GM21529 (cell line): ENCODE measurements around the gene HBA2.
"Not testable (repeated sequence)": the region's sequence is repeated elsewhere in the genome, so short reads cannot be mapped to it uniquely, and the experiment has no call there.

ENCODE experiments used
- ATAC-seq: cut with Tn5 transposase; IDR thresholded peaks from one replicate; pipeline ENCODE4 v1.9.1; 2021; ENCODE audit not compliant: unreplicated experiment

The HBA2 gene

GRCh38 chr16:191831-192230 lies 19.2 kb downstream of the HBA2 start:
- no peak for ATAC-seq

DNA sequence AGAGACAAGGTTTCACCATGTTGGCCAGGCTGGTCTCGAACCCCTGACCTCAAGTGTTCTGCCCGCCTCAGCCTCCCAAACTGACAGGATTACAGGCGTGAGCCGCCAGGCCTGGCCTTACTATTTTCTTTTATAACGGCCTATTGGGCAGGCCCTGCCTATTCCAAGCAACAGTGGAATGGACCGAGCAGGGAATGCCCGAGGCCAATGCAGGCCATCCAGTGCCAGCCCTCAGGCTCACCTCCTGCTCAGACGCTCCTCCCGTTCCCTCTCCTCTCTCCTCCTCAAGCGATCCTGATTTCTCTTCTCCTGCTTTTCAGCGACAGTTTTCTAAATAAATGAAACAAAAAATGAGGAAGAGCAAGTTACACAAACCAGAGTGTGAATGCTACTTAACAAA lies 20.0 kb downstream of the HBA2 start:
- ATAC-seq: no peak

GRCh38 chr16:193441-193840 lies 20.8 kb downstream of the HBA2 start:
- no peak for ATAC-seq

- ATAC-seq: no peak
Measured at GRCh38 chr16:194516-194915, 21.8 kb downstream of the HBA2 start.

DNA sequence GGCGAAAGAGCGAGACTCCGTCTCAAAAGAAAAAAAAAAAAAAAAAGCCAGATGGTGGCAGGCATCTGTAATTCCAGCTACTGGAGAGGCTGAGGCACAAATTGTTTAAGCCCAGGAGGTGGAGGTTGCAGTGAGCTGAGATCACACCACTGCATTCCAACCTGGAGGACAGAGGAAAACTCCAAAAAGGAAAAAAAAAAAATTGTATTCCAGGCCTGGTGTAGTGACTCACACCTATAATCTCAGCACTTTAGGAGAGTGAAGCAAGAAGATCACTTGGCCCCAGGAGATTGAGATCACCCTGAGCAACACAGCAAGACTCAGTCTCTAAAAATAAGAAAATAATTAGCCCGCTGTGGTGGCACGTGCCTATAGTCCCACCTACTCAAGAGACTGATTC lies 27.7 kb downstream of the HBA2 start:
- ATAC-seq: no peak

DNA sequence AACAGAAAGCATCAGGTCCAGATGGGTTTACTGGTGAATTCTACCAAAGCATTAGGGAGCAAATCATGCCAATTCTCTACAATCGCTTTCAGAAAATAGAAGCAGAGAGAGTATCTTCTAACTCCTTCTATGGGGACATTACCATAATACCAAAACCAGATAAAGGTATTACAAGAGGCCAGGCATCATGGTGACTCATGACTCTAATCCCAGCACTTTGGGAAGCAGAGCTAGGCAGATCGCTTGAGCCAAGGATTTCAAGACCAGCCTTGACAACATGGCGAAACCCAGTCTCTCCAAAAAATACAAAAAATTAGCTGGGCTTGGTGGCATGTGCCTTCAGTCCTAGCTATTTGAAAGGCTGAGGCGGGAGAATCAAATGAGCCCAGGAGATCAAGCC lies 30.6 kb downstream of the HBA2 start:
- no peak for ATAC-seq

- ATAC-seq: not testable (repeated sequence)
Measured at GRCh38 chr16:204046-204445, 31.4 kb downstream of the HBA2 start.

DNA sequence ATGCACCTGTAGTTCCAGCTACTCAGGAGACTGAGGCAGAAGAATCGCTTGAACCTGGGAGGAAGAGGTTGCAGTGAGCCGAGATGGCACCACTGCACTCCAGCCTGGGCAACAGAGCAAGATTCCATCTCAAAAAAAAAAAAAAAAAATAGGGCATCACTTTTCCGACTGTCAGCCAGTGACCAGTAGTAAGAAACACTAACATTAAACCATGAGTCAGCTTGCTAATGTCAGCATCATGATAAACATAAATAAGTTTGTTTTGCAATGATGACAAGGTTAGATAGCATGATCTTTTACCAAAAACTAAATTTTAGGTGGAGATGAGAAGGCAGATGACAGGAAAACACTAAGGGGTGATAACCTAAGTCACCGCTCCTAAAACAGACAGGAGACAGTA lies 36.7 kb downstream of the HBA2 start:
- not testable (repeated sequence) for ATAC-seq

GRCh38 chr16:211631-212180 lies 39.0 kb downstream of the HBA2 start:
- ATAC-seq: not testable (repeated sequence)

DNA sequence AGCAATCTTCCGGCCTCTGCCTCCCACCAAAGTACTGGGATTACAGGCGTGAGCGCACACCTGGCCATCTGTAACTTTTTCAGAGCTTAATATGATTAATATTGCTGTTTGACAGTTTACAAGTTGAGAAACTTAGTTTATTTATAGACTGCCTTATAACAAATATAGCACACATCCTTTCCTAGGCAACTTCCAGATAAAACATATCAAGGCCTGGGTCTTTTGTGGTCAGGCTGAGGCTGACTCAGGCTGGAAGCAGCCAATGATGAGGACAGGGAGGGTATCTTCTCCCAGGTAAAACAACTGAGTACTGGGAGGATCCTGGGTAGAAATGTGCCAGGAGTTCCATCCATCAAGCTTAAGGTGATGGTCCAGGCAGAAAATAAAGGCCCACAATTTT lies 40.3 kb downstream of the HBA2 start:
- no peak for ATAC-seq

DNA sequence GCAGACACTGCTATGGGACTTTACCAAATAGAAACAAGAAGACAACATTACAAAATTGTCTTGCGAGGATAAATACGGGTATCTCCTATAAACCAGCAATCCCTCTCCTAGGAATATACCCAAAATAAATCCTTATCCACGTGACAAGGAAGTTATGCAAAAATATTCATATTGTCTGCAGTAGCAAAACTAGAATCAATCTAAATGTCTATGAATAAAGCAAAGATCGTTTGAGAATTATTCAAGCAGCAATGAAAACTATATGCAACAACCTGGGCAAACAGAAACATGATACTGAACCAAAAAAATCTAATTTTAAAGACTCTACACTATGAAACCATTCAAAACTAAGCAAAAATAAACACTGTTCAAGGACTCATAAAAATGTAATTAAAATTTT lies 47.3 kb downstream of the HBA2 start:
- ATAC-seq: no peak
